ENCODE data around the gene XXYLT1.

XXYLT1 gene

DNA sequence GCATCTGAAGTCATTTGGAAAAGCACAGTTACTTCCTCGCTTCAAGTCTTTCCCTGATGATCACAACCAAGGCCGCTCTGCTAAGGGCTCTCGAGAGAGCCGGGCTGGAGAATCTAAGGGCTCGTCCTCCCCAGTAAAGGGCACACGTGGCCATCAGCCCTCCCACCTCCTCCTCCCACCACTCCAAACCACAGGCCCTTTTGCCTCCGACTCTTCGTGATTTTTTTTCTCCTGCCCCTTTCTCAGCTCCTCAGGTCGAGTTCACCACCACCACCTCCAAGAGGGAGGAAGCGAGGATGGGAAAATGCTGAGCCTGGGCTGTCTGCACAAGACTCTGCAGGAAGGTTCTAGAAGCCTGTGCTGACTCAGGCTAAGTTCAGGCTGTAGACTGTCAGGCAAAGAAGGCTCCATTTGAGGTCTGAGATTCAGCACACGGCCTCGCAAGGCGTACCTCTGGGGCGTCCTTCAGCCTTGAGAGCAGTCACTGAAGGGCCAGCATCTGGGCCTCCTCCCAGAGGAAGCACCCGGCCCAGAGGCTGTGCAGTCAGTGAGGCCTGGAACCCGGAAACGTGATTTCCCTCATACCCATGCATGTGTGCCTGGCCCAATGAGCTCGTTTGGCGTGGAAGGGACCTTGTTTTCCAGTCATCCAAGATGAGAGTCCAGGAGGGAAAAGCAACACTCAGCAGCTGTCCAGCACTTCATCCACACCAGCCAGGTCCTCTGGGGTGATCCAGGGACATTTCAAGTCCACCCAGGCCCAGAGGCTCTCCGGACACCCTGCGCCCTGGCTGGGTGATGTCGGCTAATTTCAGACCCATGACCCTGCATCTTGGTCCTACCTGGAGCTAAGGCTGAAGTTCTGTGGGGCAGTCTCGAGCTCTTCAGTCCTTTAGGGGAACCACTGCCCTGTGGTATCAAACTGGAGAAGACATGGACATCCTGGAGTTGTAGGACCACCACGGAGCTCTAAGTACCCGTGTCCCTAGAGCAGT, 196.8 kb downstream of the XXYLT1 start:
- Histone ChIP-seq H3K9ac (peak overlapping the region; percentile 40; the same call in 1 of the 2 replicates), H3K27ac (peak overlapping the region; percentile 73), H3K4me3 (0 out of 2 replicates have a peak overlapping the region, but pooled peaks have one; percentile 7)

DNA sequence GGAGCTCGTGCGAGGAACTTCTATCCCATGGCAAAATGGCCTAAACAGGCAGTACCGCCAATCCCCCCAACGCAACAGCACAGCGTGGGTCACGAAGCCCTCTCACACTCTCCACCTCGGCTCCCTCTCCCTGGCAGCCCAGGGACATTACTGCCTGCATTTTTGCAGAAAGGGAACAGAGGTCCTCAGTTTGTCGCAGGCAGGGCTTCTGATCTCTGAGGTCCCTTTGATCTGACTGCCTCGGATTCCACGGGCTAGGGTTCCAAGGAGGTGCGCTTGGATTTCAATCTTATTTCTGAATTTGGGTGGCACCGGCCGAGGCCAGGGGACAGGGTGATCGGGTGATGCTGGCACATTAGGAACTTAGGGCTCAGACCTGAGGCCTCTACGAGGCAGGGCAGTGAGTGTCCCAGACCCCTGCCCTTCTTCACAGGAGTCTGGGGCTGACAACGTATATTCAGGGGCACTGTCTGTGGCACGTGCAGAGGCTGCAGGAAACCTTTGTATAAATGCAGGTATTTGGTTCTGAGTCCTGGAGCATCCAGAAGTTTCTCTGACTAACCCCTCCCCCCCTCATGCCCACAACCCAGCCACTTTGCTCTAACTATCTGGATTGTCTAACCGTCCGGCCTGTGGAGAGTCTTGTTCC, 197.9 kb downstream of the XXYLT1 start:
- H3K9ac ChIP-seq = no peak overlapping the region
- H4K20me1 ChIP-seq = no peaks in the 10 kb centered on the region
- no peaks in the 10 kb centered on the region for H3K27me3 ChIP-seq
- no peaks in the 10 kb centered on the region for H3K9me3 ChIP-seq
- peak overlapping the region; percentile 12; the same call in 1 of the 2 replicates for H3K27ac ChIP-seq
- no peak overlapping the region for H3K4me3 ChIP-seq
- no peak for TF ChIP-seq Cebpa-rat (IDR thresholded peaks at IDR 0.05)
- H3K4me1 ChIP-seq = peaks cover 75% of the 10 kb centered on the region
- peaks cover 16% of the 10 kb centered on the region for H3K36me3 ChIP-seq
- peak overlapping the region; percentile 95 for H3K4me2 ChIP-seq

More for the DNA sequence above, 196.8 kb downstream of the XXYLT1 start:
- Histone ChIP-seq H3K4me1 (peaks cover 76% of the 10 kb centered on the region), H3K4me2 (peak overlapping the region; percentile 95), H4K20me1 (no peaks in the 10 kb centered on the region), H3K9me3 (no peaks in the 10 kb centered on the region), H3K27me3 (no peaks in the 10 kb centered on the region), H3K36me3 (peaks cover 9% of the 10 kb centered on the region)
- no peak for TF ChIP-seq Cebpa-rat (IDR thresholded peaks at IDR 0.05)

DNA sequence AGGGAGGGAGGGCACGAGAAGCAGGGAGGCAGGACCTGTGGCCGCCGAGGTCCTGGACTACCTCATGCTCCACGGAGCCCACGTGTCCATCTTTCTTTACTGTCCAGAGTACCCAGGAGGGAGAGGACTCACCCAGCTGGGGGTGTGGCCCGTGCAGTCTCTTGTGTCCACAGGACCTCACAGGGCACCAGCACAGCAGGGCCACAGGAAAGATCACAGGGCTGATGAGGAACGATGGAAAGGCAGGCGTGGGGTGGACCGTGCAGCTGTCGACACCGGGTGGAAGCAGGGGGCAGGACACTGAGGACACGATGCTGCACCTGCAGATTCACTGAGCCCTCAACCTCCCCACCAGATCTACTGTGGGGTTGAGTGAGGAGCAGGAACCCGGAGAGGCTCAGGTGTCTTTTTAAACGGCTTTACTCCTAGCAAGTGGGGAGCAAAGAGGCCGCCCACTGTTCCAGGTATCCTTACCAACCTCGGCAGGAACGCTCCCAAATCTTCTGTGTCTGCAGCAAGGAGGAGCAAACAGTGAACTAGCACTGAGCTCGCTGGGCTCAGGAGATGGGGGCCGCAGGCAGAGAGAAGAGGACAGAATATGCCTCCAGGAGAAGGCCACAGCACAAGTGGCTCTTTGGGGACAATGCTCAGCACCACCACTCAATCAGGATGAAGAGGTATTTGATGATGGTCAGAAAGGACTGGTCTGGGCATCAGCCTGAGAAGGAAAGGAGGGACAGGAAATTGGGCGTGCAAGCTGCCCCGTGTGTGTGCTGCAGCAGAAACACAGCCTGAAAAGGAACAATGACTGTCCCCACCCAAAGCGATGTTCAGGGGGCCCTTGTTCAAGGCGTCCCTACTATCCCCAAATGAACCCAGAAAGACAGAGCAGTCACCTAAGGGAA, 198.8 kb downstream of the XXYLT1 start:
- no peak overlapping the region; the same call in 1 of the 2 replicates for H3K9ac ChIP-seq
- no peak for TF ChIP-seq Cebpa-rat (IDR thresholded peaks at IDR 0.05)
- H3K9me3 ChIP-seq = no peaks in the 10 kb centered on the region
- 0 out of 2 replicates have a peak overlapping the region, but pooled peaks have one; percentile 12 for H3K27ac ChIP-seq
- H4K20me1 ChIP-seq = no peaks in the 10 kb centered on the region
- peak overlapping the region; percentile 31; the same call in 1 of the 2 replicates for H3K4me2 ChIP-seq
- no peak overlapping the region for H3K4me3 ChIP-seq
- H3K27me3 ChIP-seq = no peaks in the 10 kb centered on the region
- H3K4me1 ChIP-seq = peaks cover 74% of the 10 kb centered on the region
- H3K36me3 ChIP-seq = peaks cover 16% of the 10 kb centered on the region

DNA sequence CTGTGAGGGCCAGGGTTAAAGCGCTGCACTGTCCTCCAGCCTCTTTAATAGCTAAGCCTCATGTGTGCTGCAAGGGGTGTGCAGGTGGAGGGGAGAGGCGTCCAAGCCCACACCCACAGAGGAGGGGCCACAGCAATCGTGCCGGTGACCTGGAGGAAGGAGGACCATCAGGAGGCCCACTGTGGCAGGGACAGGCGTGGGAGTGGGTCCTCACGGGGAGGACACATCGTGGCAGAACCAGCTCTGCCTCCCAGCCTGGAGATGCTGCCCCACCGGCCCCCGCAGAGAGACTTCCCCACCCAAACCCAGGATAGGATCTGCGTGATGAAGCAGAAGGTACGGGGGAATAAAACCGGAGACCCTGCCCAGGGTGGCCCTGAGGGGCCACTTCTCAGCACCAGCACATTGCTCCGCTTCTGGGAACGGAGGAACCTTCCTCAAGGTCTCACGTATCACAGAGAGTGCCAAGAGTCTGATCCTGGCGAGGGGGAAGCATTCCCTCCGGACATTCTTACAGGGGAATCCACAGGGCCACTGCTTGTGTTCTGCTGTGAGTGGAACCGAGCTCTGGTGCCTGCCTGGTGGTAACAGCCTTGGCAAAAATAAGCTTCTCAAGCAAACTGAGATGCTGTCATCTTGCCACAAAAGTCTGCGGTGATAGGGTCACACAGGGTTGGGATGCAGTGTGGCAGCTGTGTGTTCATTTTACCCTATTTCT, 199.8 kb downstream of the XXYLT1 start:
- TF ChIP-seq Cebpa-rat (IDR thresholded peaks at IDR 0.05) = no peak
- Histone ChIP-seq H3K27ac (no peak overlapping the region), H3K36me3 (peaks cover 16% of the 10 kb centered on the region), H3K4me1 (peaks cover 64% of the 10 kb centered on the region), H3K9ac (no peak overlapping the region), H3K4me2 (0 out of 2 replicates have a peak overlapping the region, but pooled peaks have one; percentile 31), H4K20me1 (no peaks in the 10 kb centered on the region), H3K4me3 (no peak overlapping the region), H3K27me3 (no peaks in the 10 kb centered on the region), H3K9me3 (peaks cover 2% of the 10 kb centered on the region; the same call in 1 of the 2 replicates)

DNA sequence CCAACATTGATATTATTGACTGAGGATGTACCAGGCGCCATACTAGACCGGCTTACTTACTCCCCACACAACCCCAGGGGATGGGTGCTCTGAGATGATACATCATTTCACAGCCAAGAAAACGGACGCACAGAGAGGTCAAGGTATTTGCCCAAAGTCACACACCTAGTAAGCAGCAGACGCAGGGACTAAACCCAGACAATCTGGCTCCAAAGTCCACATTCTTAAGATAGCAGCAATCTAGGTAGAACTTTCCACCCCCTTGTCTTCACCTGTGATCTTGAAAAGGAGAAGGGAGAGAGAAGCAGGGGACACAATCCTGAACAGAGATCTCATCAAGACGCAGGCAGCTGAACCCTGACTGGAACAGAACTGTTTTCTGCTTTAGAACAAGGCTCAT, 200.6 kb downstream of the XXYLT1 start:
- Histone ChIP-seq H4K20me1 (no peaks in the 10 kb centered on the region), H3K9ac (no peak overlapping the region), H3K36me3 (peaks cover 16% of the 10 kb centered on the region), H3K9me3 (peaks cover 8% of the 10 kb centered on the region; the same call in 1 of the 2 replicates), H3K27ac (no peak overlapping the region), H3K4me3 (no peak overlapping the region), H3K27me3 (no peaks in the 10 kb centered on the region), H3K4me2 (no peak overlapping the region), H3K4me1 (peaks cover 56% of the 10 kb centered on the region)
- no peak for TF ChIP-seq Cebpa-rat (IDR thresholded peaks at IDR 0.05)

DNA sequence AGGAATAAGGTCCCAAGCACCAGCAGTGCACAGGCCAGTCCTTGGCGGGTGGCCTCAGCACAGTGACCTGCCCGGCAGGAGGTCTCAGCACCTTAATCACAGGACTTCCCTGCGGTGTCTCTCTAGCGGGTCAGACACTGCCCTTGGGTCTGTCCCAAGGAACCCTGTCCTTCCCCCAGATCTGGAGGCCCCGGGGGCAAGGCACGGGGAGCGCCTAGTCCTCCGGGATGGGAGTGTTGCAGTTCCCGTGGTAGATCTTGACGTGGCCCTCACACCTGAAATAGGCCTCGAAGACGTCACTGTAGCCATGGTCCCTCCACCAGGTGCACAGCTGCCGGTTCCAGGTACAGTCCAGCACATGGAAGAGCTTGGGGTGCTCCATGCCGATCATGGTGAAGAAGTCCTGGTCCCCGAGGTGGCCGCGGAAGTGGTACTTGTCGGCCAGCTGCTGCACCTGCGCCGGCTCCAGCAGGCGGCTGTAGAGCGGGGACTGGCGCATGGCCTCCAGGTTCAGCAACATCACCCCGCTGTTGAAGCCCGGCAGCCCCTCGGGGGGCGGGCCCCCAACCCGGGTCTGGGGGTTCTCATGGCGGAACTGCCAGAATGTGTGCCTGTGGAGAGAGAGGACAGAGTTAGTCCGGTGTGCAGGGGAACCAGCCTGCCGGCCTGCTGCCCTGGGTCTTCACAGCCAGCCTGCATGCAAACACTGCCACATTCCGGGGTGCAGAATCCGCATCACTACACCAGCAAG, 201.3 kb downstream of the XXYLT1 start:
- Histone ChIP-seq H4K20me1 (no peaks in the 10 kb centered on the region), H3K27me3 (no peaks in the 10 kb centered on the region; the same call in 1 of the 2 replicates), H3K9me3 (peaks cover 8% of the 10 kb centered on the region; the same call in 1 of the 2 replicates), H3K9ac (no peak overlapping the region), H3K27ac (no peak overlapping the region), H3K4me3 (no peak overlapping the region), H3K4me2 (no peak overlapping the region), H3K4me1 (peaks cover 55% of the 10 kb centered on the region), H3K36me3 (peaks cover 16% of the 10 kb centered on the region)
- TF ChIP-seq Cebpa-rat (IDR thresholded peaks at IDR 0.05) = no peak

DNA sequence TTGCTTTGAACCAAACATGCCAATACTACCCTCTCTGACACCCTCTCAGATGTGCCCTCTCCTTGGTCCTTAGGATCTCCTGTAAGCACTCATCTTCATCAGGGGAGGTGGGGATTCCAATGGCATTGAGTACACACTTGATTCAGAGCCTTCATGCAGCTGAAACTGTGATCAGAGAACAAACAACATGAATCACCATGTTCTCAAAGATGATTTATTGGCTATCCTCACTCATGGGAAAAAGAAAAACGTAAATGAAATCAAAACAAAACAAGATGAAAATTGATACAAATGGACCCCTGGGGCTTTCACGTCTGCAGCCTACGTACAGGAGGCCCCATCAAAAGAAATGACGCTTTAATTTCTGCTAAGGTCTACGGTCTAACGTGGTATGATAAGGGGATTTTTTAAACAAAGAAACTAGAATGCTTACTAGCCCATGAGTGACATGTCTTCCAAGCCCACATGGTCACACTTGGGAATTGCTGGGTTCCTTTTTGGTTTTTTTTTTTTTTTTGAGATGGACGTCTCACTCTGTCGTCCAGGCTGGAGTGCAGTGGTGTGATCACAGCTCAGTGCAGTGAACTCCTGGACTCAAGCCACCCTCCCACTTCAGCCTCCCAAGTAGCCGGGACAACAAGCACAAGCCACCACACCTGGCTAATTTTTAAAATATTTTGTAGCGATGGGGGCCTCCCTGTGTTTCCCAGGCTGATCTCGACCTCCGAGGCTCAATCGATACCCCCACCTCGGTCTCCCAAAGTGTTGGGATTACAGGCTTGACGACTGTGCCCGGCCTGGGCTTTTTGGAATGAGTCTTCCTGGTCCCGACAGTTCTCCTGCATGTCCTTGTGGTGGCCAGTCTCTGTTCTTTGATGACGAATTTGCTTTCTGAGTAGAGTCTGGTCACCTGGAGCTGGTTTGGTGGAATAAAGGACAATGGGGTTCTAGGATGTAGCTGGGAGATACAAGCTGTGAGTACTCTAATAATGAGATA, 202.6 kb downstream of the XXYLT1 start:
- no peak for TF ChIP-seq Cebpa-rat (IDR thresholded peaks at IDR 0.05)
- peak overlapping the region; percentile 49 for H3K4me2 ChIP-seq
- no peak overlapping the region for H3K4me3 ChIP-seq
- H3K4me1 ChIP-seq = peaks cover 55% of the 10 kb centered on the region
- peaks cover 8% of the 10 kb centered on the region; the same call in 1 of the 2 replicates for H3K9me3 ChIP-seq
- H3K36me3 ChIP-seq = peaks cover 16% of the 10 kb centered on the region
- no peaks in the 10 kb centered on the region for H4K20me1 ChIP-seq
- no peak overlapping the region for H3K27ac ChIP-seq
- H3K9ac ChIP-seq = no peak overlapping the region
- no peaks in the 10 kb centered on the region; the same call in 1 of the 2 replicates for H3K27me3 ChIP-seq

Data from BLaER1 (cell line).